Measurements from ENCODE around the gene ZNF592. TPM values are rescaled to one million over a fixed set of nuclear protein-coding genes. Genes with fewer than 3 reads are reported as not detected.

ZNF592 gene
- total and polyA plus RNA-seq, 2 donors (not counting 3 experiments of a cell fraction or from before 2014, with no cell fraction given): 12.3 to 21.1 TPM

DNA sequence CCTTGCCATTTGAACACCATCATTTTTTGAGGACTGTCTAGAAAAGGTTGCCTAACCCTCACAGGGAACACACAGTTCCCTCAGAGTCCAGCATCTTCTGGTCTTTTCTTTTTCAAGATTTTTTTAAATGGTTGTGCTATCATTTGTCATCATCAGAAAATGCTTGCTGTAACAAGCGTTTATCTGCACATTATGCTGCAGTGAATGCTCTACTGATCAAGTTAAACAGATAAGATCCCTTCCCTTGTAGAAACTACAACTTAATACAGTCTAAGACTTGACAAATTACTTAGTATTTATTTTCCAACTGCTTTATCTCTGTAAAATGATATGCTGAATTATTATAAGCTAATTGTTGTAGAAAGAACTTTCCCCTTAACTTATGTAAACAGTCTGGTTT, 56.8 kb downstream of the ZNF592 start:
- H3K4me3 ChIP-seq (replicated peaks in 1 of 3; ENCODE audit: insufficient read depth in 1 of 3, low read depth in 1 of 3, low read length in 3 of 3): no peak overlapping the region
- no peak overlapping the region for H3K27ac ChIP-seq (ENCODE audit: insufficient read depth, low read depth, low read length)
- no peak overlapping the region for H3K4me2 ChIP-seq (ENCODE audit: insufficient read depth, low read length)
- dilution Hi-C loops (cut with MboI; ENCODE audit: extremely low pct_ligation_motif_present, low sequenced_read_pairs) (no loop called here), intact Hi-C loops (cut with micrococcal nuclease) (no loop called here)
- no peaks in the 10 kb centered on the region for H3K4me1 ChIP-seq (ENCODE audit: control insufficient read depth, extremely low read depth, insufficient read depth, low read length)
- H3K36me3 ChIP-seq (ENCODE audit: control insufficient read depth in 2 of 2, extremely low read depth in 1 of 2, insufficient read depth in 2 of 2, low read length in 2 of 2): peaks cover 10 to 11% of the 10 kb centered on the region in 2 experiments
- no peak for TF ChIP-seq JUN (IDR thresholded peaks at IDR 0.05; ENCODE audit: borderline replicate concordance, insufficient read depth, insufficient read length, low read depth)
- no peak for TF ChIP-seq POLR2AphosphoS5 (IDR thresholded peaks at IDR 0.05; ENCODE audit: insufficient read depth, low read depth, low read length)
- TF ChIP-seq, protein P1, sequence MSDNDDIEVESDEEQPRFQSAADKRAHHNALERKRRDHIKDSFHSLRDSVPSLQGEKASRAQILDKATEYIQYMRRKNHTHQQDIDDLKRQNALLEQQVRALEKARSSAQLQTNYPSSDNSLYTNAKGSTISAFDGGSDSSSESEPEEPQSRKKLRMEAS (IDR thresholded peaks at IDR 0.05; ENCODE audit: insufficient read depth, insufficient read length): no peak
- no peak for TF ChIP-seq MYC (IDR thresholded peaks at IDR 0.05; ENCODE audit: low read depth, low read length)
- no peak for TF ChIP-seq GATA2 (IDR thresholded peaks at IDR 0.05; ENCODE audit: insufficient read depth, insufficient read length, low read depth, low read length)
- TF ChIP-seq, protein P2, sequence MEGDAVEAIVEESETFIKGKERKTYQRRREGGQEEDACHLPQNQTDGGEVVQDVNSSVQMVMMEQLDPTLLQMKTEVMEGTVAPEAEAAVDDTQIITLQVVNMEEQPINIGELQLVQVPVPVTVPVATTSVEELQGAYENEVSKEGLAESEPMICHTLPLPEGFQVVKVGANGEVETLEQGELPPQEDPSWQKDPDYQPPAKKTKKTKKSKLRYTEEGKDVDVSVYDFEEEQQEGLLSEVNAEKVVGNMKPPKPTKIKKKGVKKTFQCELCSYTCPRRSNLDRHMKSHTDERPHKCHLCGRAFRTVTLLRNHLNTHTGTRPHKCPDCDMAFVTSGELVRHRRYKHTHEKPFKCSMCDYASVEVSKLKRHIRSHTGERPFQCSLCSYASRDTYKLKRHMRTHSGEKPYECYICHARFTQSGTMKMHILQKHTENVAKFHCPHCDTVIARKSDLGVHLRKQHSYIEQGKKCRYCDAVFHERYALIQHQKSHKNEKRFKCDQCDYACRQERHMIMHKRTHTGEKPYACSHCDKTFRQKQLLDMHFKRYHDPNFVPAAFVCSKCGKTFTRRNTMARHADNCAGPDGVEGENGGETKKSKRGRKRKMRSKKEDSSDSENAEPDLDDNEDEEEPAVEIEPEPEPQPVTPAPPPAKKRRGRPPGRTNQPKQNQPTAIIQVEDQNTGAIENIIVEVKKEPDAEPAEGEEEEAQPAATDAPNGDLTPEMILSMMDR (IDR thresholded peaks at IDR 0.05; ENCODE audit: extremely low read depth in 1 of 2, insufficient read depth in 1 of 2, low read depth in 1 of 2, low read length in 2 of 2): no peak
- TF ChIP-seq POLR2A (IDR thresholded peaks at IDR 0.05; ENCODE audit: low read depth, low read length): no peak
- no peak for TF ChIP-seq EZH2 (IDR thresholded peaks at IDR 0.05; ENCODE audit: borderline replicate concordance, low read depth, low read length, severe bottlenecking)
- no peak for TF ChIP-seq FOS (IDR thresholded peaks at IDR 0.05; ENCODE audit: borderline replicate concordance, insufficient read depth, low read length)
- H3K9ac ChIP-seq (replicated peaks; ENCODE audit: extremely low read depth, insufficient read depth, low read length): no peak overlapping the region
- no peaks in the 10 kb centered on the region for H3K9me1 ChIP-seq (replicated peaks; ENCODE audit: control insufficient read depth, extremely low read depth, insufficient read depth, low read length)
- DNase-seq (ENCODE audit: low read depth, low spot score) (no peak), FAIRE-seq (no peak)
- H3K9me3 ChIP-seq (replicated peaks; ENCODE audit: control insufficient read depth, insufficient read depth, low read length): no peaks in the 10 kb centered on the region
- no peaks in the 10 kb centered on the region for H3K27me3 ChIP-seq (ENCODE audit: control insufficient read depth in 2 of 2, insufficient read depth in 2 of 2, low read length in 2 of 2)
- ChIA-PET POLR2A (interaction anchor here (0.6 to 0.9 kb wide), 2 partner anchors 17 to 73 kb away, joined by 3 to 6 read pairs; no protein-coding TSS in a partner anchor), CTCF (interaction anchor here (1.0 to 1.6 kb wide), 2 partner anchors 73 to 206 kb away, joined by 3 to 4 read pairs; no protein-coding TSS in a partner anchor)
- H2AFZ ChIP-seq (ENCODE audit: low read depth, low read length): no peak overlapping the region
- H4K20me1 ChIP-seq (replicated peaks; ENCODE audit: control insufficient read depth, extremely low read depth, insufficient read depth, low read length): no peaks in the 10 kb centered on the region
- no peaks in the 10 kb centered on the region for H3K79me2 ChIP-seq (ENCODE audit: control insufficient read depth, insufficient read depth, low read length)
- no TSS peak for BruUV-seq (replicated peaks)
